Sigmoid colon (tissue), 7 donors: Measurements from ENCODE around the gene CLDN10. TPM values are rescaled to one million over a fixed set of nuclear protein-coding genes. Genes with fewer than 3 reads are reported as not detected.

Experiments
- DNase-seq: peaks from one replicate; pipeline ENCODE4 v3.0.0-alpha.2; 2019
- H3K27ac ChIP-seq, 4 donors: fragments of 200-600 bp; sonication (generic); one replicate each; pipeline ENCODE4 v1.5.1; 2016 to 2019; ENCODE audit warnings: mild to moderate bottlenecking in 1 of 4
- H3K27me3 ChIP-seq, 3 donors: fragments of 200-600 bp; sonication (generic); one replicate each; pipeline ENCODE4 v1.5.1; 2019; ENCODE audit warnings: mild to moderate bottlenecking in 1 of 3
- H3K36me3 ChIP-seq, 4 donors: fragments of 200-600 bp; sonication (generic); one replicate each; pipeline ENCODE4 v1.5.1; 2016 to 2019
- H3K4me1 ChIP-seq, 4 donors: fragments of 200-600 bp; sonication (generic); one replicate each; pipeline ENCODE4 v1.5.1; 2017 to 2019
- H3K4me3 ChIP-seq, 4 donors: fragments of 200-600 bp; sonication (generic); one replicate each; pipeline ENCODE4 v1.5.1; 2017 to 2019; ENCODE audit warnings: mild to moderate bottlenecking in 2 of 4, moderate library complexity in 1 of 4
- H3K9me3 ChIP-seq, 4 donors: fragments of 200-600 bp in 3 of 4; sonication (generic) in 3 of 4; one replicate each; pipeline versions ENCODE4 v1.5.1 to v1.6.1; 2013 to 2019
- EP300 ChIP-seq, 4 donors: sonication (generic); formaldehyde crosslinking; IDR thresholded peaks; one replicate each; pipeline ENCODE4 v1.6.1; 2017; ENCODE audit warnings: antibody characterized with exemption in 4 of 4
- POLR2A ChIP-seq, 2 donors: fragments of 450-650 bp; IDR thresholded peaks; one replicate each; pipeline ENCODE4 v1.6.1; 2016; ENCODE audit warnings: antibody characterized with exemption in 2 of 2, mild to moderate bottlenecking in 2 of 2, moderate library complexity in 2 of 2
- POLR2AphosphoS5 ChIP-seq, 4 donors: sonication (generic); formaldehyde crosslinking; IDR thresholded peaks; one replicate each; pipeline ENCODE4 v1.6.1; 2017; ENCODE audit warnings: antibody characterized with exemption in 4 of 4
- WGBS, 2 donors: extraction: QIAGEN DNeasy Blood & Tissue Kit; methylation state at CpG; one replicate each; pipeline ENCODE4 v1.1.7; 2013; 5-methylcytosine and 5-hydroxymethylcytosine counted together
- intact Hi-C: fragments of 100-400 bp; cut with DNase I; formaldehyde crosslinking; loops from one replicate; pipeline ENCODE4 v1.15.1; 2023
- polyA plus RNA-seq, 3 donors: library from polyadenylated mRNA; stranded (reverse); fragments of 200-250 nt; gene quantifications; one replicate each; pipeline ENCODE4 v1.2.3, GENCODE V29; 2013
- total RNA-seq, 4 donors: library from RNA; depleted of rRNA; stranded (reverse); fragments of >200 nt; gene quantifications; one replicate each; pipeline ENCODE4 v1.1.0, GENCODE V29; 2016
- TF ChIP-seq, protein P1 (sequence below), 4 experiments: fragments of 450-650 bp in 3 of 4; fragments of 200-600 bp in 1 of 4; IDR thresholded peaks; one replicate each; pipeline ENCODE4 v1.5.1; 2016 to 2019; ENCODE audit warnings: antibody characterized with exemption in 4 of 4, mild to moderate bottlenecking in 3 of 4, moderate library complexity in 2 of 4
- donor health status: healthy with polysubstance abuse.
- donor health status: Bipolar disorder and iron deficiency.
- donor health status: healthy.

CLDN10 gene, protein sequence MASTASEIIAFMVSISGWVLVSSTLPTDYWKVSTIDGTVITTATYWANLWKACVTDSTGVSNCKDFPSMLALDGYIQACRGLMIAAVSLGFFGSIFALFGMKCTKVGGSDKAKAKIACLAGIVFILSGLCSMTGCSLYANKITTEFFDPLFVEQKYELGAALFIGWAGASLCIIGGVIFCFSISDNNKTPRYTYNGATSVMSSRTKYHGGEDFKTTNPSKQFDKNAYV
- 1 to 10 TPM in 1 of 4 donors, under 1 TPM in 1, not detected in 2; 0.36 to 1.5 TPM for total RNA-seq
- under 1 TPM in 1 of 3 donors, not detected in 2; 0.20 TPM for polyA plus RNA-seq

DNA sequence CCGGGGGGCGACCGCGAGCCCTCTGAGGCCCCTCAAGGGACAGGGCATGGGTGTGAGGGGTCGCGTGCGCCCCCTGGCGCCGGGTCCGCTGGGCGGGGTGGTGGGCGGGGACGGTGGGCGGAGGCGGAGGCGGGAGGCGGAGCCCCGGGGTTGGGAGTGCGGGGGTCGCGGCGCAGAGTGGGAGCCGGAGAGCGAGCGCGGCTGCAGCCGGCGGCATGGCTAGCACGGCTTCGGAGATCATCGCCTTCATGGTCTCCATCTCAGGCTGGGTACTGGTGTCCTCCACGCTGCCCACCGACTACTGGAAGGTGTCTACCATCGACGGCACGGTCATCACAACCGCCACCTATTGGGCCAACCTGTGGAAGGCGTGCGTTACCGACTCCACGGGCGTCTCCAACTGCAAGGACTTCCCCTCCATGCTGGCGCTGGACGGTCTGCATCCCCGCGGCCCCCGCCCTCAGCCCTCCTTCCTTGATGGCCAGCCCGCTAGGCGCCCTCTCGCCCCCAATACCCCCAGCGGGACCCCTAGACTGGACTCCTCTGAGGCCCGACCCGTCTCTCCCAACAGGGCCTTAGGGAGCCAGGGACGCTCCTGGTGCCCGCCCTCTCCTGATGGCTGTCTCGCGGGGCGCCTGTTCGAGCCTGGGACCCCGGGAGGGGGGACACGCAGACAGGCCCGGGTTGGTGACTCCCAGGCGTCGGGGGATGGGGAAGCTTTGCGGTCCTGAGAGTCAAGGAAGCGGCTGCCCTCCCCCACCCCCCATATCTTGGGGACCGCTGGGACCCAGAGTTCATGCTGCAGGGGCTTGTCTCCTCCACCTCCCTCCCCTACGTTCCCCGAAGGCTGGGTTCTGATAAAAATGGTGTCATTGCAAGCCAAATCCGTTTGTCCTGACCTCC, at the start of gene CLDN10:
CLDN10 (plus strand) TSS at position 182 of the 903 bp plus-strand sequence; CDS start at position 216, 34 bp downstream.
- Histone ChIP-seq H3K4me1 (peaks cover 0 to 14% (median 11%) of the 10 kb centered on the region in 4 donors), H3K9me3 (no peaks in the 10 kb centered on the region), H3K27ac (no peak within 1 kb of the TSS), H3K36me3 (no peaks in the 10 kb centered on the region), H3K27me3 (peaks cover 18 to 35% (median 26%) of the 10 kb centered on the region in 3 donors), H3K4me3 (peak within 1 kb of the TSS in 1 of 4 donors; percentile 5)
- intact Hi-C loops, result no loop called here
- no peak for DNase-seq
- WGBS, 2 donors, result 4 to 12% methylated on average over 70 of the region's 70 CpGs
- TF ChIP-seq EP300 (IDR thresholded peaks at IDR 0.05), result no peak
- no peak for TF ChIP-seq POLR2A (IDR thresholded peaks at IDR 0.05)
- TF ChIP-seq, protein P1, sequence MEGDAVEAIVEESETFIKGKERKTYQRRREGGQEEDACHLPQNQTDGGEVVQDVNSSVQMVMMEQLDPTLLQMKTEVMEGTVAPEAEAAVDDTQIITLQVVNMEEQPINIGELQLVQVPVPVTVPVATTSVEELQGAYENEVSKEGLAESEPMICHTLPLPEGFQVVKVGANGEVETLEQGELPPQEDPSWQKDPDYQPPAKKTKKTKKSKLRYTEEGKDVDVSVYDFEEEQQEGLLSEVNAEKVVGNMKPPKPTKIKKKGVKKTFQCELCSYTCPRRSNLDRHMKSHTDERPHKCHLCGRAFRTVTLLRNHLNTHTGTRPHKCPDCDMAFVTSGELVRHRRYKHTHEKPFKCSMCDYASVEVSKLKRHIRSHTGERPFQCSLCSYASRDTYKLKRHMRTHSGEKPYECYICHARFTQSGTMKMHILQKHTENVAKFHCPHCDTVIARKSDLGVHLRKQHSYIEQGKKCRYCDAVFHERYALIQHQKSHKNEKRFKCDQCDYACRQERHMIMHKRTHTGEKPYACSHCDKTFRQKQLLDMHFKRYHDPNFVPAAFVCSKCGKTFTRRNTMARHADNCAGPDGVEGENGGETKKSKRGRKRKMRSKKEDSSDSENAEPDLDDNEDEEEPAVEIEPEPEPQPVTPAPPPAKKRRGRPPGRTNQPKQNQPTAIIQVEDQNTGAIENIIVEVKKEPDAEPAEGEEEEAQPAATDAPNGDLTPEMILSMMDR (IDR thresholded peaks at IDR 0.05), result no peak
- TF ChIP-seq POLR2AphosphoS5 (IDR thresholded peaks at IDR 0.05), result no peak

DNA sequence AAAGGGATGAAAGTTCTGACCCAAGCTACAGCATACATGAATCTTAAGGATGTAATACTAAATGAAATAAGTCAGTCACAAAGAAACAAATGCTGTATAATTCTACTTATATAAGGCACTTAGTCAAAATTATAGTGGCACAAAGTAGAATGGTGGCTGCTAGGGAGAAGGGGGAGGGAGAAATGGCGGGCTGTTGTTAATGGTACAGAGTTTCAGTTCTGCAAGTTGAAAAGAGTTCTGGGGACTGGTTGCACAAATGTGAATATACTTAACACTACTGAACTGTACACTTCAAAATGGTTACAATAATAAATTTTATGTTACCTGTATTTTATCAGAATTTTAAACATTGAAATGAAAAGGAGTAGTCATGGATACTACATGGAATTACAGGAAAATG, 48.9 kb upstream of the CLDN10 start:
- no peak for TF ChIP-seq POLR2AphosphoS5 (IDR thresholded peaks at IDR 0.05)
- no peak for TF ChIP-seq EP300 (IDR thresholded peaks at IDR 0.05)
- TF ChIP-seq, protein P1 (IDR thresholded peaks at IDR 0.05), result no peak
- TF ChIP-seq POLR2A (IDR thresholded peaks at IDR 0.05), result no peak
- WGBS, 2 donors, result 85 to 87% methylated on average over 1 of the region's 1 CpG
- DNase-seq, result no peak
- Histone ChIP-seq H3K4me3 (no peak overlapping the region), H3K27me3 (no peaks in the 10 kb centered on the region), H3K9me3 (no peaks in the 10 kb centered on the region), H3K27ac (no peak overlapping the region), H3K36me3 (no peaks in the 10 kb centered on the region), H3K4me1 (peaks cover 0 to 1% (median 0%) of the 10 kb centered on the region in 4 donors)
- intact Hi-C loops, result no loop called here

DNA sequence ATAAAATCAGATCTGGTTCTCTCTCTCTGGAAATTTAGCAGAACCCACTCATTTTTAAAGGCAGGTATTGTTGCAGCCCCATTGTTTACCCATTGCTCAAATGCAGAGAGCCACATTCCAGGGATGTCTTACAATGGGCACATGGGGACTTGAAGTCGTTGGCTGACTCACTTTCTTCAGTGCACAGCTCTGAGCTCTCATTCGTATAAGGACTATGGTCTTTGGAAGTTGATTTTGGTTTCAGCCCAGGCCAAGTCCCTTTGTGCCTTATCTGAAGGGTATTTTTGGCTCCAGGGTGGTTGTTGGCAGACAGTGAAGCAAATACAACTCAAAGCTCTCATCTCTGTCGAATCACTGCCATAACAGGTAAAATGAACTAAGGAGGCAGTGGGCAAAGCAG, 47.3 kb upstream of the CLDN10 start:
- Histone ChIP-seq H3K4me1 (no peaks in the 10 kb centered on the region), H3K4me3 (no peak overlapping the region), H3K27me3 (no peaks in the 10 kb centered on the region), H3K27ac (no peak overlapping the region), H3K9me3 (no peaks in the 10 kb centered on the region), H3K36me3 (no peaks in the 10 kb centered on the region)
- no peak for DNase-seq
- intact Hi-C loops, result no loop called here
- 47 to 68% methylated on average over 3 of the region's 3 CpGs for whole genome bisulfite sequencing, 2 donors
- TF ChIP-seq EP300 (IDR thresholded peaks at IDR 0.05) (no peak), POLR2A (IDR thresholded peaks at IDR 0.05) (no peak), POLR2AphosphoS5 (IDR thresholded peaks at IDR 0.05) (no peak)

DNA sequence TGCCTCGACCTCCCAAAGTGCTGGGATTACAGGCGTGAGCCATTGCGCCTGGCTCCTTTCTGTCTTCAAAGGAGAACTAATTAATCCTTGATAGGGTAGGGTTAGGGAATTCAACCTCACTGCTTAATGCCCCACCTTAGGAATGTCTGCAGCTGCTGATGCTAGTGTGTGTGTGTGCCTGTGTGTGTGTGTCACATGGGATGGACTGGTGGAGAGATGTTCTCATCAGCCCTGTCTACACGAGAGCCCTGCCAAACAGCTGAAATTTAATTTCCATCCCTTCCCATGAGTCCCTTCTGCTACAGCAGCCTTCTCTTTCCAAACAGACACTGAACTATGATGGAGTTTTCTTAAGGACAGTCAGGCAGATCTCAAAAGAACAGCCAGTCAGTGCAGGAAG, 46.5 kb upstream of the CLDN10 start:
- no peaks in the 10 kb centered on the region for H3K9me3 ChIP-seq
- H3K4me1 ChIP-seq, result no peaks in the 10 kb centered on the region
- H3K4me3 ChIP-seq, result no peak overlapping the region
- no peak overlapping the region for H3K27ac ChIP-seq
- WGBS, 2 donors, result 72 to 87% methylated on average over 4 of the region's 4 CpGs
- TF ChIP-seq POLR2AphosphoS5 (IDR thresholded peaks at IDR 0.05), result no peak
- TF ChIP-seq EP300 (IDR thresholded peaks at IDR 0.05), result no peak
- TF ChIP-seq, protein P1 (IDR thresholded peaks at IDR 0.05), result no peak
- no peak for TF ChIP-seq POLR2A (IDR thresholded peaks at IDR 0.05)
- H3K36me3 ChIP-seq, result no peaks in the 10 kb centered on the region
- no peak for DNase-seq
- H3K27me3 ChIP-seq, result no peaks in the 10 kb centered on the region
- intact Hi-C loops, result no loop called here

DNA sequence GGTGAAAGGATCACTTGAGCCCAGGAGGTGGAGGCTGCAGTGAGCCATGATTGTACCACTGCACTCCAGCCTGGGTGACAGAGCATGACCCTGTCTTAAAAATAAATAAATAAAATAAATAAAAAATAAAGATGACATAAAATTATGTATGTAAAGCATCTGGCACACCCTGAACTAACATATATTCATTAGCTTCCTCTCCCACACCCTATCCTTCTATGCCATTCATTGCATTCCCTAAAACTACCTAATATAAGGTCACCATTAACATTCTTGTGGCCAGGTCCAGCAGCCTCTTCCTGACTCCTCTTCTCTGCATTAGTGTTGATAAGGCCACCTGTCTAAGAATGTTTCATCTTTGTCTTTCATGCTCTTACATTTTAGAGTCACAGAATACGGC, 44.5 kb upstream of the CLDN10 start:
- Histone ChIP-seq H3K9me3 (no peaks in the 10 kb centered on the region), H3K36me3 (no peaks in the 10 kb centered on the region), H3K27me3 (no peaks in the 10 kb centered on the region), H3K27ac (no peak overlapping the region), H3K4me1 (no peaks in the 10 kb centered on the region), H3K4me3 (no peak overlapping the region)
- no peak for DNase-seq
- TF ChIP-seq POLR2A (IDR thresholded peaks at IDR 0.05) (no peak), EP300 (IDR thresholded peaks at IDR 0.05) (no peak), POLR2AphosphoS5 (IDR thresholded peaks at IDR 0.05) (no peak)
- TF ChIP-seq, protein P1 (IDR thresholded peaks at IDR 0.05), result no peak
- 0 to 97% methylated on average over 1 of the region's 1 CpG for WGBS, 2 donors
- intact Hi-C loops, result no loop called here
